Measurements from ENCODE around the gene RPL38.

The RPL38 gene

DNA sequence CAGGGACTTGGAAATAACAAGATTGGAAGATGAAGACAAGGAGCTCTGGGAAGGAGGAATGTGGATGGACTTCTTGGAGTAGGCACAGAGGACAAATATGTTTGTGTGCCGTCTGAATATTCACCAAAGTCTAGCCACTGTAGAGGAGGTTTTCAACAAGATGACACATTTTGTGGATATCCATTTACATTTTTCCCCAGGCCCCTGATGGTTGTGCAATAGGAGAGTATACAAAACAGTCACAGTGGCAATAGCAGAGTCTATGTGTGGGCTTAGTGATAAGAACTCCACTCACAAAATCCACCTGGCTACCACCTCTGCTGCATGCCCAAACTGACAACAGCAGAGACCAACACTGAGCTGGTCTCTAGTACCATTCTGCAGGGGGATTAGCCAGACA is 32.6 kb upstream of the RPL38 start:
- Histone ChIP-seq H3K14ac (ENCODE audit: low read length in 2 of 2) (no peak overlapping the region), H4K8ac (ENCODE audit: low read length) (no peak overlapping the region), H3K4me2 (ENCODE audit: low read length, poor library complexity, severe bottlenecking) (no peak overlapping the region), H2BK12ac (ENCODE audit: low read length in 2 of 2) (no peak overlapping the region), H2BK15ac (ENCODE audit: low read depth, poor library complexity, severe bottlenecking) (no peak overlapping the region), H2BK5ac (ENCODE audit: low read depth, low read length, poor library complexity, severe bottlenecking) (no peak overlapping the region), H3K9me3 (ENCODE audit: control insufficient read depth, low read length) (no peaks in the 10 kb centered on the region), H3K18ac (ENCODE audit: low read depth in 1 of 2, low read length in 2 of 2) (no peak overlapping the region), H3K4me3 (ENCODE audit: insufficient read depth in 1 of 2, low read depth in 1 of 2, low read length in 2 of 2) (no peak overlapping the region), H3K23ac (ENCODE audit: low read length in 2 of 2) (no peak overlapping the region), H2BK120ac (ENCODE audit: low read depth, low read length) (no peak overlapping the region), H3K79me1 (replicated peaks; ENCODE audit: low read length, poor library complexity, severe bottlenecking) (no peaks in the 10 kb centered on the region), H3K4me1 (ENCODE audit: control insufficient read depth, insufficient read depth, low read depth, low read length) (no peaks in the 10 kb centered on the region), H3K4ac (ENCODE audit: low read depth in 1 of 2, low read length in 2 of 2) (no peak overlapping the region), H3K9ac (ENCODE audit: low read length) (no peak overlapping the region), H3K27ac (ENCODE audit: low read length, poor library complexity, severe bottlenecking) (no peak overlapping the region), H4K91ac (ENCODE audit: low read length) (no peak overlapping the region), H3K27me3 (ENCODE audit: control insufficient read depth in 1 of 2, insufficient read depth in 1 of 2, low read length in 2 of 2) (peaks cover 12 to 74% of the 10 kb centered on the region in 2 experiments), H2AK5ac (ENCODE audit: low read length, severe bottlenecking) (no peak overlapping the region), H2AFZ (ENCODE audit: low read depth, low read length) (no peak overlapping the region), H3K36me3 (ENCODE audit: control insufficient read depth in 1 of 2, insufficient read depth in 2 of 2, low read depth in 1 of 2, low read length in 2 of 2) (no peaks in the 10 kb centered on the region)
- DNase-seq: no peak
- 100% methylated on average over 1 of the region's 1 CpG for WGBS

- 100% methylated on average over 1 of the region's 3 CpGs for WGBS
- H3K9me3 ChIP-seq (ENCODE audit: control insufficient read depth, low read length): no peaks in the 10 kb centered on the region
Observed at GRCh38 chr17:74172700-74173099, 30.8 kb upstream of the RPL38 start.

DNA sequence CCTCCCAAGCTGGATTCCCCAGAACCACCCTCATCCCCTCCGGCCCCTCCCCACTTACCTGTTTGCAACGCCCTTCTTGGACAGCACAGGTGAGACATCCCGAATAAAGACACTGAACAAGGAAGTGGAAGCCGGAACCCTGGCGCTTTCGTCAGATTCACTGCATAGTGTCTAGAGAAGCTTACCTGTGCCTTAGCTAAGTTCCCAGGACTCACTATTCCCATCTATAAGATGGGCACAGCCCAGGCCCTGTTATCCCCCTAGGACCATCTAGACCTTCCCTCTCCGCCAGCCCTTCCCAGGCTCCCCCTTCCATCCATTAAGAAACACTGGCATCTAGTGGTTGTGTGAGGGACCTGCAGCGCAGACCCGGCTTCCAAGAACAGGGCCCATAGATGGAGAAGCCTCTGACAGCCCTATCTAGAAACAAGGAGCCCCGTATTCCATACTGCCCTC is 26.9 kb upstream of the RPL38 start:
- H3K27me3 ChIP-seq (ENCODE audit: control insufficient read depth in 1 of 2, insufficient read depth in 1 of 2, low read length in 2 of 2): peaks cover 31 to 69% of the 10 kb centered on the region in 2 experiments
- DNase-seq: peak; percentile 65
- no peak overlapping the region for H2BK12ac ChIP-seq (ENCODE audit: low read length in 2 of 2)
- no peak overlapping the region for H2AFZ ChIP-seq (ENCODE audit: low read depth, low read length)
- no peak overlapping the region for H3K18ac ChIP-seq (ENCODE audit: low read depth in 1 of 2, low read length in 2 of 2)
- H3K4me1 ChIP-seq (ENCODE audit: control insufficient read depth, insufficient read depth, low read depth, low read length): peaks cover 9% of the 10 kb centered on the region
- H2BK5ac ChIP-seq (ENCODE audit: low read depth, low read length, poor library complexity, severe bottlenecking): no peak overlapping the region
- no peak overlapping the region for H3K23ac ChIP-seq (ENCODE audit: low read length in 2 of 2)
- no peak overlapping the region for H3K4me2 ChIP-seq (ENCODE audit: low read length, poor library complexity, severe bottlenecking)
- no peaks in the 10 kb centered on the region for H3K9me3 ChIP-seq (ENCODE audit: control insufficient read depth, low read length)
- WGBS: 47% methylated on average over 10 of the region's 10 CpGs
- H4K91ac ChIP-seq (ENCODE audit: low read length): no peak overlapping the region
- no peak overlapping the region for H2BK120ac ChIP-seq (ENCODE audit: low read depth, low read length)
- no peaks in the 10 kb centered on the region for H3K36me3 ChIP-seq (ENCODE audit: control insufficient read depth in 1 of 2, insufficient read depth in 2 of 2, low read depth in 1 of 2, low read length in 2 of 2)
- no peak overlapping the region for H3K4ac ChIP-seq (ENCODE audit: low read depth in 1 of 2, low read length in 2 of 2)
- H3K79me1 ChIP-seq (replicated peaks; ENCODE audit: low read length, poor library complexity, severe bottlenecking): no peaks in the 10 kb centered on the region
- no peak overlapping the region for H2AK5ac ChIP-seq (ENCODE audit: low read length, severe bottlenecking)
- H3K14ac ChIP-seq (ENCODE audit: low read length in 2 of 2): no peak overlapping the region
- no peak overlapping the region for H4K8ac ChIP-seq (ENCODE audit: low read length)
- H3K27ac ChIP-seq (ENCODE audit: low read length, poor library complexity, severe bottlenecking): peak overlapping the region; percentile 21
- H3K9ac ChIP-seq (ENCODE audit: low read length): no peak overlapping the region
- no peak overlapping the region for H2BK15ac ChIP-seq (ENCODE audit: low read depth, poor library complexity, severe bottlenecking)
- H3K4me3 ChIP-seq (ENCODE audit: insufficient read depth in 1 of 2, low read depth in 1 of 2, low read length in 2 of 2): no peak overlapping the region

More at GRCh38 chr17:74172700-74173099, 30.8 kb upstream of the RPL38 start:
- Histone ChIP-seq H3K36me3 (ENCODE audit: control insufficient read depth in 1 of 2, insufficient read depth in 2 of 2, low read depth in 1 of 2, low read length in 2 of 2) (no peaks in the 10 kb centered on the region), H3K14ac (ENCODE audit: low read length in 2 of 2) (no peak overlapping the region), H4K8ac (ENCODE audit: low read length) (no peak overlapping the region), H2BK15ac (ENCODE audit: low read depth, poor library complexity, severe bottlenecking) (no peak overlapping the region), H3K27me3 (ENCODE audit: control insufficient read depth in 1 of 2, insufficient read depth in 1 of 2, low read length in 2 of 2) (peaks cover 12 to 66% of the 10 kb centered on the region in 2 experiments), H3K23ac (ENCODE audit: low read length in 2 of 2) (no peak overlapping the region), H3K4me2 (ENCODE audit: low read length, poor library complexity, severe bottlenecking) (no peak overlapping the region), H2BK5ac (ENCODE audit: low read depth, low read length, poor library complexity, severe bottlenecking) (no peak overlapping the region), H3K18ac (ENCODE audit: low read depth in 1 of 2, low read length in 2 of 2) (no peak overlapping the region), H3K79me1 (replicated peaks; ENCODE audit: low read length, poor library complexity, severe bottlenecking) (no peaks in the 10 kb centered on the region), H3K4me3 (ENCODE audit: insufficient read depth in 1 of 2, low read depth in 1 of 2, low read length in 2 of 2) (no peak overlapping the region), H3K4ac (ENCODE audit: low read depth in 1 of 2, low read length in 2 of 2) (no peak overlapping the region), H3K27ac (ENCODE audit: low read length, poor library complexity, severe bottlenecking) (no peak overlapping the region), H3K9ac (ENCODE audit: low read length) (no peak overlapping the region), H4K91ac (ENCODE audit: low read length) (no peak overlapping the region), H2BK120ac (ENCODE audit: low read depth, low read length) (no peak overlapping the region), H2BK12ac (ENCODE audit: low read length in 2 of 2) (no peak overlapping the region), H2AK5ac (ENCODE audit: low read length, severe bottlenecking) (no peak overlapping the region), H2AFZ (ENCODE audit: low read depth, low read length) (no peak overlapping the region), H3K4me1 (ENCODE audit: control insufficient read depth, insufficient read depth, low read depth, low read length) (peaks cover 8% of the 10 kb centered on the region)
- no peak for DNase-seq

DNA sequence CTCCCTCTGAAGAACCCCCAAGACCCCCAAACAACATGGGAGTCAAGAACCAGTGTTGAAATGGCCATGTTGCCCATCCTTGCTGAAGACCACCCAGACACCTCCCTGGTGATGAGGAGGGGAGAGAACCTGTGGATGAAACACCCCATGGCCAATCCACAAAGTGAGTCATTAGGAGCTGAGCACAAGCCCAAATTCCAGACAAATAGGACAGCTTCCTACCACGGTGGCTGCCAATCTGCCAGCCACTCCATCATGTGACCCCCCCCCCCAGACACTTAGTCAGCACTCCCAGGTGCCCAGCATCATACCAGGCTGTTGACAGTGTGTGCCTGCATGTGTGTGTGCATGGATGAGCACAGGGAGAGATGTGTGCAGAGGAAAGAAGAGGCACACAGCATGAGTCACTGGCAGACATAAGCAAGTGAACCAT is 26.4 kb upstream of the RPL38 start:
- H3K4me2 ChIP-seq (ENCODE audit: low read length, poor library complexity, severe bottlenecking): no peak overlapping the region
- no peaks in the 10 kb centered on the region for H3K79me1 ChIP-seq (replicated peaks; ENCODE audit: low read length, poor library complexity, severe bottlenecking)
- no peak overlapping the region for H3K4me3 ChIP-seq (ENCODE audit: insufficient read depth in 1 of 2, low read depth in 1 of 2, low read length in 2 of 2)
- no peak overlapping the region for H3K18ac ChIP-seq (ENCODE audit: low read depth in 1 of 2, low read length in 2 of 2)
- no peak overlapping the region for H2AFZ ChIP-seq (ENCODE audit: low read depth, low read length)
- no peaks in the 10 kb centered on the region for H3K9me3 ChIP-seq (ENCODE audit: control insufficient read depth, low read length)
- peak overlapping the region; percentile 21 for H3K27ac ChIP-seq (ENCODE audit: low read length, poor library complexity, severe bottlenecking)
- peak; percentile 8 for DNase-seq
- no peak overlapping the region for H2BK15ac ChIP-seq (ENCODE audit: low read depth, poor library complexity, severe bottlenecking)
- no peak overlapping the region for H4K8ac ChIP-seq (ENCODE audit: low read length)
- no peak overlapping the region for H3K9ac ChIP-seq (ENCODE audit: low read length)
- H2BK120ac ChIP-seq (ENCODE audit: low read depth, low read length): no peak overlapping the region
- no peak overlapping the region for H3K14ac ChIP-seq (ENCODE audit: low read length in 2 of 2)
- H4K91ac ChIP-seq (ENCODE audit: low read length): no peak overlapping the region
- WGBS: no CpG with 5 or more reads among the region's 1 CpG
- peaks cover 9% of the 10 kb centered on the region for H3K4me1 ChIP-seq (ENCODE audit: control insufficient read depth, insufficient read depth, low read depth, low read length)
- no peak overlapping the region for H2BK12ac ChIP-seq (ENCODE audit: low read length in 2 of 2)
- no peak overlapping the region for H3K23ac ChIP-seq (ENCODE audit: low read length in 2 of 2)
- peaks cover 35 to 73% of the 10 kb centered on the region in 2 experiments for H3K27me3 ChIP-seq (ENCODE audit: control insufficient read depth in 1 of 2, insufficient read depth in 1 of 2, low read length in 2 of 2)
- H2AK5ac ChIP-seq (ENCODE audit: low read length, severe bottlenecking): no peak overlapping the region
- H3K4ac ChIP-seq (ENCODE audit: low read depth in 1 of 2, low read length in 2 of 2): no peak overlapping the region
- no peaks in the 10 kb centered on the region for H3K36me3 ChIP-seq (ENCODE audit: control insufficient read depth in 1 of 2, insufficient read depth in 2 of 2, low read depth in 1 of 2, low read length in 2 of 2)
- no peak overlapping the region for H2BK5ac ChIP-seq (ENCODE audit: low read depth, low read length, poor library complexity, severe bottlenecking)
